ENCODE results near the gene OTOL1. TPM values are rescaled to one million over a fixed set of nuclear protein-coding genes. Genes with fewer than 3 reads are reported as not detected.
"Not testable (repeated sequence)": the region's sequence is repeated elsewhere in the genome, so short reads cannot be mapped to it uniquely, and the experiment has no call there.

Gene OTOL1
- total RNA-seq, 1 experiment from 2014 or later, result not detected

GRCh38 chr3:161489395-161489794 is 7.2 kb upstream of the OTOL1 start:
- ChIA-PET POLR2A (no interaction called here), CTCF (no interaction called here)
- Mint-ChIP-seq H3K4me3 (no peak overlapping the region), H3K4me1 (peaks cover 6% of the 10 kb centered on the region), H3K27me3 (ENCODE audit: low read depth) (no peaks in the 10 kb centered on the region), H3K9me3 (peaks cover 8% of the 10 kb centered on the region), H3K27ac (no peak overlapping the region), H3K36me3 (peaks cover 3% of the 10 kb centered on the region; the same call in 1 of the 2 replicates)
- ATAC-seq (no peak), DNase-seq (ENCODE audit: low spot score) (no peak)
- TF ChIP-seq, protein P1, sequence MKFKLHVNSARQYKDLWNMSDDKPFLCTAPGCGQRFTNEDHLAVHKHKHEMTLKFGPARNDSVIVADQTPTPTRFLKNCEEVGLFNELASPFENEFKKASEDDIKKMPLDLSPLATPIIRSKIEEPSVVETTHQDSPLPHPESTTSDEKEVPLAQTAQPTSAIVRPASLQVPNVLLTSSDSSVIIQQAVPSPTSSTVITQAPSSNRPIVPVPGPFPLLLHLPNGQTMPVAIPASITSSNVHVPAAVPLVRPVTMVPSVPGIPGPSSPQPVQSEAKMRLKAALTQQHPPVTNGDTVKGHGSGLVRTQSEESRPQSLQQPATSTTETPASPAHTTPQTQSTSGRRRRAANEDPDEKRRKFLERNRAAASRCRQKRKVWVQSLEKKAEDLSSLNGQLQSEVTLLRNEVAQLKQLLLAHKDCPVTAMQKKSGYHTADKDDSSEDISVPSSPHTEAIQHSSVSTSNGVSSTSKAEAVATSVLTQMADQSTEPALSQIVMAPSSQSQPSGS (CRISPR knock-in tag; IDR thresholded peaks at IDR 0.05; ENCODE audit: borderline replicate concordance, low read depth), result no peak
- TF ChIP-seq, protein P2, sequence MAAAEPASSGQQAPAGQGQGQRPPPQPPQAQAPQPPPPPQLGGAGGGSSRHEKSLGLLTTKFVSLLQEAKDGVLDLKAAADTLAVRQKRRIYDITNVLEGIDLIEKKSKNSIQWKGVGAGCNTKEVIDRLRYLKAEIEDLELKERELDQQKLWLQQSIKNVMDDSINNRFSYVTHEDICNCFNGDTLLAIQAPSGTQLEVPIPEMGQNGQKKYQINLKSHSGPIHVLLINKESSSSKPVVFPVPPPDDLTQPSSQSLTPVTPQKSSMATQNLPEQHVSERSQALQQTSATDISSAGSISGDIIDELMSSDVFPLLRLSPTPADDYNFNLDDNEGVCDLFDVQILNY (CRISPR knock-in tag; IDR thresholded peaks at IDR 0.05), result no peak

DNA sequence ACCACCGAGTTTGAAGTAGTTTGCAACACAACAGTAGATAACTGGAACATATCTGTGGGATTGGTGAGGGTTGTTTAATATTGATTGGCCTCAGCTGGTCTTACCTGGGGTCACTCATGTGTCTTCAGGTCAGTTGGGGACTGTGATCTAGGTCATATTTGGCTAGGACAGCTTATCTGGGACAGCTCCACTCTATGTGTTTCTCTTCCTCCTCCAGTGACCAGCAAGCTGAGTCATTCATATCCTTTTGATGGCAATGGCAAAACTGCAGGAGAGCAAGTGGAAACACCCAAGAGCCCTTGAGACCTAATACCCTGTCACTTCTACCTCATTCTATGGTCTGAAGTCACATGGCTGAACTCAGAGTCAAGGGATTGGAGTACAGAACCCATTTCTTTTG is 5.8 kb upstream of the OTOL1 start:
- ATAC-seq, CTCF ChIA-PET: not testable (repeated sequence)

DNA sequence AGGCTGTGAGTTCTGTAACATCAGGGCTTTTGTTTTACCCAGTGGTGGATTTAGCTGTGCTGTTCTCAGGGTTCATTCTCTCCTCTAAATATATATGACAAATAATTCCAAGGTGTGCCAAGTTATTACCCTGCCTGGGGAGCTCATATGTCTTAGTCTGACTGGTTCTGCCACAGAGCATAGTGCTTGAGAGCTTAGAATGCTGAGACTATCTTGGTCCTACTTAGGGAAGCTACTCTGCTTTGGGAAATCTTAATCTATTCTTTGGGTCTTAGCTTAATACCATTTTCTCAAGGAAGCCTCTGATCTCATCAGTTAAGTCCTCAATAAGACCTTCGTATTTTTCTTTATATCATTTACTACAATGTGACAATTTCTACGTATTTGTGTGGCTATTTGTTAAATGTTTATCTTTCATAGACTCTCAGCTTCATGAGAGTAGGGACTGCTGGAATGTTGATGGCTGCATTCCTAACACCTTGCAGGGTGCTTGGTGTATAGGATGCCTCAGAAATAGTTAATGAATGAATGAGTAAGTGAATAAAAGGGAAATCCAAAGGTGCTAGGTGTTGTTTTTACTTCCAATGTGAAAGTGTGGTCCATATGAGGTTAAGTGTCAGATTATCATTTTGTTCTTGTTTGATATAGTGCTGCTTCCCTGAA is 1.8 kb downstream of the OTOL1 start:
- TF ChIP-seq JAZF1 (CRISPR knock-in tag; IDR thresholded peaks at IDR 0.05) (no peak), ZNF121 (CRISPR knock-in tag; IDR thresholded peaks at IDR 0.05) (no peak), FOXJ3 (CRISPR knock-in tag; IDR thresholded peaks at IDR 0.05; ENCODE audit: borderline replicate concordance) (no peak), ZNF263 (CRISPR knock-in tag; IDR thresholded peaks at IDR 0.05; ENCODE audit: low read depth) (no peak), ZNF317 (CRISPR knock-in tag; IDR thresholded peaks at IDR 0.05; ENCODE audit: borderline replicate concordance, low read depth) (no peak)
- TF ChIP-seq, protein P3, sequence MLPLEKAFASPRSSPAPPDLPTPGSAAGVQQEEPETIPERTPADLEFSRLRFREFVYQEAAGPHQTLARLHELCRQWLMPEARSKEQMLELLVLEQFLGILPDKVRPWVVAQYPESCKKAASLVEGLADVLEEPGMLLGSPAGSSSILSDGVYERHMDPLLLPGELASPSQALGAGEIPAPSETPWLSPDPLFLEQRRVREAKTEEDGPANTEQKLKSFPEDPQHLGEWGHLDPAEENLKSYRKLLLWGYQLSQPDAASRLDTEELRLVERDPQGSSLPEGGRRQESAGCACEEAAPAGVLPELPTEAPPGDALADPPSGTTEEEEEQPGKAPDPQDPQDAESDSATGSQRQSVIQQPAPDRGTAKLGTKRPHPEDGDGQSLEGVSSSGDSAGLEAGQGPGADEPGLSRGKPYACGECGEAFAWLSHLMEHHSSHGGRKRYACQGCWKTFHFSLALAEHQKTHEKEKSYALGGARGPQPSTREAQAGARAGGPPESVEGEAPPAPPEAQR (CRISPR knock-in tag; IDR thresholded peaks at IDR 0.05), result no peak
- TF ChIP-seq, protein P4, sequence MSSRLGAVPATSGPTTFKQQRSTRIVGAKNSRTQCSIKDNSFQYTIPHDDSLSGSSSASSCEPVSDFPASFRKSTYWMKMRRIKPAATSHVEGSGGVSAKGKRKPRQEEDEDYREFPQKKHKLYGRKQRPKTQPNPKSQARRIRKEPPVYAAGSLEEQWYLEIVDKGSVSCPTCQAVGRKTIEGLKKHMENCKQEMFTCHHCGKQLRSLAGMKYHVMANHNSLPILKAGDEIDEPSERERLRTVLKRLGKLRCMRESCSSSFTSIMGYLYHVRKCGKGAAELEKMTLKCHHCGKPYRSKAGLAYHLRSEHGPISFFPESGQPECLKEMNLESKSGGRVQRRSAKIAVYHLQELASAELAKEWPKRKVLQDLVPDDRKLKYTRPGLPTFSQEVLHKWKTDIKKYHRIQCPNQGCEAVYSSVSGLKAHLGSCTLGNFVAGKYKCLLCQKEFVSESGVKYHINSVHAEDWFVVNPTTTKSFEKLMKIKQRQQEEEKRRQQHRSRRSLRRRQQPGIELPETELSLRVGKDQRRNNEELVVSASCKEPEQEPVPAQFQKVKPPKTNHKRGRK (CRISPR knock-in tag; IDR thresholded peaks at IDR 0.05; ENCODE audit: borderline replicate concordance), result no peak
- TF ChIP-seq, protein P5, sequence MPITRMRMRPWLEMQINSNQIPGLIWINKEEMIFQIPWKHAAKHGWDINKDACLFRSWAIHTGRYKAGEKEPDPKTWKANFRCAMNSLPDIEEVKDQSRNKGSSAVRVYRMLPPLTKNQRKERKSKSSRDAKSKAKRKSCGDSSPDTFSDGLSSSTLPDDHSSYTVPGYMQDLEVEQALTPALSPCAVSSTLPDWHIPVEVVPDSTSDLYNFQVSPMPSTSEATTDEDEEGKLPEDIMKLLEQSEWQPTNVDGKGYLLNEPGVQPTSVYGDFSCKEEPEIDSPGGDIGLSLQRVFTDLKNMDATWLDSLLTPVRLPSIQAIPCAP (CRISPR knock-in tag; IDR thresholded peaks at IDR 0.05), result no peak
- Mint-ChIP-seq H3K27ac (no peak overlapping the region), H3K27me3 (ENCODE audit: low read depth) (no peaks in the 10 kb centered on the region), H3K36me3 (peaks cover 15% of the 10 kb centered on the region), H3K9me3 (peaks cover 24% of the 10 kb centered on the region), H3K4me1 (peaks cover 10% of the 10 kb centered on the region), H3K4me3 (no peak overlapping the region)
- POLR2A ChIA-PET, result no interaction called here
- CTCF ChIA-PET, result interaction anchor here (1.2 to 1.3 kb wide), 3 partner anchors 44 to 224 kb away, joined by 3 to 4 read pairs (median 4); no protein-coding TSS in a partner anchor
- ATAC-seq (peak; percentile 86), DNase-seq (ENCODE audit: low spot score) (no peak)

More for the DNA sequence above, 5.8 kb upstream of the OTOL1 start:
- H3K9me3 Mint-ChIP-seq, result peaks cover 21% of the 10 kb centered on the region
- H3K27me3 Mint-ChIP-seq (ENCODE audit: low read depth); DNase-seq (ENCODE audit: low spot score); H3K4me3 Mint-ChIP-seq; POLR2A ChIA-PET; H3K27ac Mint-ChIP-seq; H3K4me1 Mint-ChIP-seq: not testable (repeated sequence)
- H3K36me3 Mint-ChIP-seq, result peaks cover 15% of the 10 kb centered on the region

GRCh38 chr3:161500068-161500796 is 3.6 kb downstream of the OTOL1 start:
- DNase-seq (ENCODE audit: low spot score) (no peak), ATAC-seq (no peak)
- no peak overlapping the region for H3K27ac Mint-ChIP-seq
- TF ChIP-seq RELA (CRISPR knock-in tag; IDR thresholded peaks at IDR 0.05; ENCODE audit: borderline replicate concordance) (no peak), ZMAT4 (CRISPR knock-in tag; IDR thresholded peaks at IDR 0.05) (no peak), OVOL2 (CRISPR knock-in tag; IDR thresholded peaks at IDR 0.05; ENCODE audit: borderline replicate concordance) (no peak), NR2C2 (CRISPR knock-in tag; IDR thresholded peaks at IDR 0.05) (no peak), JUN (CRISPR knock-in tag; IDR thresholded peaks at IDR 0.05) (no peak), ZNF121 (CRISPR knock-in tag; IDR thresholded peaks at IDR 0.05) (no peak), ZNF671 (CRISPR knock-in tag; IDR thresholded peaks at IDR 0.05) (no peak), GTF2I (CRISPR knock-in tag; conservative IDR thresholded peaks at IDR 0.05) (no peak), ZNF423 (CRISPR knock-in tag; IDR thresholded peaks at IDR 0.05) (no peak)
- TF ChIP-seq, protein P1 (CRISPR knock-in tag; IDR thresholded peaks at IDR 0.05; ENCODE audit: borderline replicate concordance, low read depth), result no peak
- peaks cover 3% of the 10 kb centered on the region for H3K36me3 Mint-ChIP-seq
- H3K9me3 Mint-ChIP-seq, result peaks cover 8% of the 10 kb centered on the region
- H3K27me3 Mint-ChIP-seq (ENCODE audit: low read depth), result no peaks in the 10 kb centered on the region
- no peak overlapping the region for H3K4me3 Mint-ChIP-seq
- POLR2A ChIA-PET, result no interaction called here
- CTCF ChIA-PET, result no interaction called here
- H3K4me1 Mint-ChIP-seq, result peaks cover 10% of the 10 kb centered on the region

Data from WTC11 (cell line).